CD4-positive, alpha-beta T cell treated with Interleukin-4 for 1 hour (primary cell): ENCODE data around the gene ARHGEF10L.
"Not testable (repeated sequence)": the region's sequence is repeated elsewhere in the genome, so short reads cannot be mapped to it uniquely, and the experiment has no call there.

Source experiments
- DNase-seq, 2 donors: peaks; one replicate each; pipeline ENCODE4 v3.0.0-alpha.2; 2020 to 2022

ARHGEF10L gene

DNA sequence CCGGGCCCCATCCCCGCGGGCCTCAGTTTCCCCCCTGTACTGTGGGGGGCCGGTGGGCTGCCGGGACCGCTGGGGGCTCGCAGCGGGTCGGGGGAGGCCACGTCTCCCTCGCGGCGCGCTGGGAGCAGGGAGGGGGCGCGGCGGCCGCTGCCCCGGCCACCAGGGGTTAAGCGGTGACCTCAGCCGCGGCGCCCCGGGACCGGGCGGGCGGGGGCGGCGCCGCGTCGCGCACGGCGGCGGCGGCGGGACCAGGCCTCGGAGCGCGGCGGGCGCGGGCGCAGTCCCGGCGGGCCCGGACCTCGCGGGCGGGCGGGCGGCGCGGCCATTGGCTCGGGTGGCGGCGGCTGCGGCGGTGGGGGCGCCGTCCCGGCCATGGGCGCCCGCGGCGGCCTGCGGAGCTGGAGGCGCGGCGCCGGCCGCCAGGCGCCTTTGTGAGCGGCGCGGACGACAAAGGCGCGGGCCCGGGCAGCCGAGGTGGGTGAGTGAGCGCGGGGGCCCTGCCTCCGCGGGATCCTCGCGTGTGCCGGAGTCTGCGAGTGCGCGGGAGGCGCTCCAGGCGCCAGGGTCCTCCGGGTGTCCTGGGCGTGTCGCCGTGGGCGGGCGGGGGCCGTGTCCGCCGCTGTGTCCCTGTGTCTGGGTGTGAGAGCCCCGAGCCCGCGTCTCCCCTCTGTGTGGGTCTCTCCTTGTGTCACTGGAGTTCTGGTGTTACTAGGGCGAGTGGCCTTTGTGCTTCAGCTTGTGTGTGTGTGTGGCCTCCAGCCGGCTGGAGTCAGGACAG is at the start of gene ARHGEF10L:
TSS of gene ARHGEF10L (plus strand) at position 222 of the 778 bp plus-strand sequence. CDS start 40,898 bp downstream, outside the sequence.
- DNase-seq: no peak

DNA sequence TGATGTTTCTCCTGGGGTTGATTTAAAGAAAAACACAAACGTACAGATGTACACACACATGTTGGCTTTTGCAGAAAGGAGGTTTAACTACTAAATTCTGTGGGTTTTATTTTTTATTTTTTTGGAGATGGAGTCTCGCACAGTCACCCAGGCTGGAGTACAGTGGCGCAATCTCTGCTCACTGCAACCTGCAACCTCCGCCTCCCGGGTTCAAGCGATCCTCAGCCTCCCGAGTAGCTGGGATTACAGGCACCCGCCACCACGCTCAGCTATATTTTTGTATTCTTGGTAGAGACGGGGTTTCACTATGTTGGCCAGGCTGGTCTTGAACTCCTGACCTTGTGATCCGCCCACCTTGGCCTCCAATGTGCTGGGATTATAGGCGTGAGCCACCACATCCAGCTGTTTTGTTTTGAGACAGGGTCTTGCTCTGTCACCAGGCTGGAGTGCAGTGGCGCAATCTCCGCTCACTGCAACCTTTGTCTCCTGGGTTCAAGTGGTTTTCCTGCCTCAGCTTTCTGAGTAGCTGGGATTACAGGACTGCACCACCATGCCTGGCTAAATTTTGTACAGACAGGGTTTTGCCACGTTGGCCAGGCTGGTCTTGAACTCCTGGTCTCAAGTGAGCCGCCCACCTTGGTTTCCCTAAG is 49.6 kb upstream of the ARHGEF10L start:
- DNase-seq: not testable (repeated sequence)

GRCh38 chr1:17490667-17491066 is 48.8 kb upstream of the ARHGEF10L start:
- not testable (repeated sequence) for DNase-seq

DNA sequence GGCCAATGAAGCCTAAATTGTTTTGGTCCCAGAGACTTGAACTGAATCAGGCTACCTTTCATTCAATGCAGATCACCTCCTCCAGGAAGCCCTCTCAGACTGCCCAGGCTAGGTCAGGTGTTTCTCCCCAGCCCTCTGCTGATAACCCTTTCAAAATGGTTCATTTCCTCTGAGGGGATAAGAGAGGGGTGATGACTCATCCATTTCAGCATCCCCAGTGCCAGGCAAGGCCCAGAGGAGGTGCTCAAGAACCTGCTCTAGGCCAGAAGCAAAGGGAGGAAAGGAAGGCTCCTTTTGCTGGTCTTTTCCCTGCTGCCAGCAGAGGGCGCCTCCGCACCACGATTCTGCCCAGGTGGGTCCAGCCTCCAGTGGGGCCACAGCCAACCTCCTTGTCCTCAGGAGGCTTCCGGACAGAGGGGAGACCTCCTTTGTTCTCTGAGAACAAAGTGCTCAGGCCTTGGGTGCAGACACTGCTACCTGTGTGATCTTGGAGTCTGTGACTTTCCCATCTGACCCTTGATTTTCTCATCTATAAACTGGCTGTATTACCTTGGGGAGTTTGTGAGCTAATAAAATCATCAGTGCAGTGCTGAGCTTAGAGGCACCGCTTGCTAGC is 45.3 kb upstream of the ARHGEF10L start:
- DNase-seq: peak; percentile 48 to 55

DNA sequence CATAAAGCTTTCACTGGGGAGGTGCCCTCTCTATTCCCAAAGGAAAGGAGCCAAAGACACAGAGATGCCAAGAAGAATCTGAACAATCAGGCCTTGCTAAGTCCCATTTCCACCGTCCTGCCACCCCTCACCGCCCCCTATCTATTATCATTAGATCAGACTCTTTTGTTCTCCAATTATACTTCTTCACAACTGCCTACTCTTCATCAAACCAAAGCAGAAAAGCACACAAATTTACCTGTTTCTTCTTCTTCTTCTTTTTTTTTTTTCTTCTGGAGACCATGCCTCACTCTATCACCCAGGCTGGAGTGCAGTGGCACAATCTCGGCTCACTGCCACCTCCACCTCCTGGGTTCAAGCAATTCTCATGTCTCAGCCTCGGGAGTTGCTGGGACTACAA is 43.1 kb upstream of the ARHGEF10L start:
- no peak for DNase-seq

DNA sequence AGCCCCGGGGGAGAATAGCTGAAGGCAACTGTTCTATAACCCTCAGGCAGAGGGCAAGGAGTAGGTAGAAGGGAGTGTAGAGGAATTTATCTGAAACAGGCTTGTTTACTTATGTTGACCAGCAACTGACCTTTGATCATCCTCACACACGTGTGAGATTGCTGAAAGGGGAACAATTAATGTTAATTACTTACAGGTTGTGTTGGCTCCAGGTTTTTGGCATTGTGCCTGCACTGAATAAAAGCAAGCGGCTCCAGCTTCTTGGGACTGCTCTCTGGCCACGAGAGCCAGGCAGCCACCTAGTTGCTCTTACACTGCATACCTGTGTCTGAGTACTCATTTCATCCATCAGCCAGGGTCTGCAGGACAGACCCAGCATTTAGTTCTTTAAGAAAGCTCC is 41.3 kb upstream of the ARHGEF10L start:
- no peak for DNase-seq

- peak; percentile 37 to 47 for DNase-seq
Measured at GRCh38 chr1:17502326-17502778, 37.1 kb upstream of the ARHGEF10L start.

GRCh38 chr1:17503146-17503545 is 36.4 kb upstream of the ARHGEF10L start:
- no peak for DNase-seq

DNA sequence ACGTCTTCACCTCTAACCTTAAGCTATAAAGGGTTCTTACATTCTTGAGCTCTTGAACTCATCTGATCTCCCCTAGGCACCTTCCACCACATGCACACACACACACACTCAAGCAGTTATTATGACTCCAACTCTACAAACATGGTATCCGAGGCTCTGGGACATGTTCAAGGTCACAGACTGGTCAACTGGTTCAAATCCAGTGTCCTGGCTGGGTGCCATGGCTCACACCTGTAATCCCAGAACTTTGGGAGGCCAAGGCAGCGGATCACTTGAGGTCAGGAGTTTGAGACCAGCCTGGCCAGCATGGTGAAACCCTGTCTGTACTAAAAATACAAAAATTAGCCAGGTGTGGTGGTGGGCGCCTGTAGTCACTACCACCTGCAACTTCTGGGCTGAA is 32.3 kb upstream of the ARHGEF10L start:
- not testable (repeated sequence) for DNase-seq

- DNase-seq: no peak
Measured at GRCh38 chr1:17507915-17508314, 31.6 kb upstream of the ARHGEF10L start.

DNA sequence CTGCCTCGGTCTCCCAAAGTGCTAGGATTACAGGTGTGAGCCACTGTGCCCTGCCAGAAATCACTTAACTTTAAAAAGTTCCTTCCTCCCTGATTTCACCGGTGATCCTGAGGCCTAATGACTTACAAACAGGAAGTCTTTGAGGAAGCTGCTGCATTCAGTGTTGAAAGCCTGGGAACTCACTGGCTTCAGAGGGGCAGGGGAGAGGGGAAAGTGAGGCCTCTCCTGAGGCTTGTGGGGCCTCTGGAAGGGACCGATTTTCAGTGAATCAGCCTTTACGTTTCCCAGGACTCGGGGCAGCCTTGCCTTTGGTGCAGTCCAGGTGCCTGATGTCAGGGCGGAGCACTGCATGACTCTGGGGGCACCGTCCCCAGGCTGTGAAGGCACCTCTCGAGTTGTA is 30.1 kb upstream of the ARHGEF10L start:
- DNase-seq: no peak

DNA sequence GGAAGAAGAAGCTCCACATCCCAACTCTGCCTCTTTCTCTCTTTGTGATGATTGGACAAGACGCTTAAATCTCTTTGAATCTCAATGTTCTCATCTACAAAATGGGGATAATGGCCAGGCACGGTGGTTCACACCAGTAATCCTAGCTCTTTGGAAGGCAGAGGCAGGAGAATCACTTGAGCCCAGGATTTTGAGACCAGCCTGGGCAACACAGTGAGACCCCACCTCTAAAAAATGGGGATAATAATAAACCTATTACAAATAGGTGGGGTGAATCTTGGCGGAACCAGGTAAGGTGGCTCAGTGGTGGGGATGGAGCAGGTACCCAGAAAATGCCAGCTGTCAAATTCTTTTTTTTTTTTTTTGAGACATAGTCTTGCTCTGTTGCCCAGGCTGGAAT is 29.4 kb upstream of the ARHGEF10L start:
- DNase-seq: no peak

GRCh38 chr1:17511188-17511587 is 28.3 kb upstream of the ARHGEF10L start:
- DNase-seq: no peak

DNA sequence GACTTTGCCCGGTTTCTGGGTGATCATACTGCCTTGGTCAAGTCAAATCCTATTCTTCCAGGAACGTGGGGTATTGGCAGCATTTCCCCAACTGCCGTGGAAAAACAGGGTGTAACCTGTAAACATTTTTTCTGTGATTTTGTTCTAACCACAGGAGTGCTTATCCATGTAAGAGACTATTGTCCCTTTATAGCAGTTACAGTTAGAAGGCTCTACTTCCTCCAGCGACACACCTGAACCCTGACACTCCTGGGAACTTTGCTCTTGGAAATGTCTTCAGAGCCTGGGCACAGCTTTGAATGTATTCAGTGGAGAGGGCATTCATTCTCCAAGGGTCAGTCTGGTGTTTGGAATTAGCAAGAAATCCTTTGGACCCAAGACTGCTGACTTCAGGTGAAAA is 26.4 kb upstream of the ARHGEF10L start:
- DNase-seq: no peak

GRCh38 chr1:17514776-17515175 is 24.7 kb upstream of the ARHGEF10L start:
- no peak for DNase-seq

DNA sequence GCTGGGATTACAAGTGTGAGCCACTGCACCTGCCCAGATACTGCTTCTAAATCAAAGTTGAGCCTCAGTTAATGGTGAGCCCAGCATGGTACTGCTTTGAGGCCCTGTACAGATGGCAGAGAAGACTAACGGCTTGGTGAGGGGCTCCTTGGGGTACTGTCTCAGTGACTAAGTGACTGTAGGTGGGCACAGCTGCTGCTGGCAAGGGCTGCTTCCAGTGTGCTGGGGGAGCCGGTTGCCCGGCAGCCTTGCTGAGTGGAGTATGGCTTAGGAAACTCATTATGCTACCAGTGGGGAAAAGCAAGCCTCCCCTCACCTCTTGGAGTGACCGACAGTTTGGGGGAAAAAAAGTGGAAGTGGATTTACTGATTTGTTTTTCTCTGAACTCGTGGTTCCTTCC is 23.6 kb upstream of the ARHGEF10L start:
- no peak for DNase-seq

GRCh38 chr1:17516303-17517214 is 22.9 kb upstream of the ARHGEF10L start:
- no peak for DNase-seq

GRCh38 chr1:17520041-17520440 is 19.5 kb upstream of the ARHGEF10L start:
- no peak for DNase-seq

DNA sequence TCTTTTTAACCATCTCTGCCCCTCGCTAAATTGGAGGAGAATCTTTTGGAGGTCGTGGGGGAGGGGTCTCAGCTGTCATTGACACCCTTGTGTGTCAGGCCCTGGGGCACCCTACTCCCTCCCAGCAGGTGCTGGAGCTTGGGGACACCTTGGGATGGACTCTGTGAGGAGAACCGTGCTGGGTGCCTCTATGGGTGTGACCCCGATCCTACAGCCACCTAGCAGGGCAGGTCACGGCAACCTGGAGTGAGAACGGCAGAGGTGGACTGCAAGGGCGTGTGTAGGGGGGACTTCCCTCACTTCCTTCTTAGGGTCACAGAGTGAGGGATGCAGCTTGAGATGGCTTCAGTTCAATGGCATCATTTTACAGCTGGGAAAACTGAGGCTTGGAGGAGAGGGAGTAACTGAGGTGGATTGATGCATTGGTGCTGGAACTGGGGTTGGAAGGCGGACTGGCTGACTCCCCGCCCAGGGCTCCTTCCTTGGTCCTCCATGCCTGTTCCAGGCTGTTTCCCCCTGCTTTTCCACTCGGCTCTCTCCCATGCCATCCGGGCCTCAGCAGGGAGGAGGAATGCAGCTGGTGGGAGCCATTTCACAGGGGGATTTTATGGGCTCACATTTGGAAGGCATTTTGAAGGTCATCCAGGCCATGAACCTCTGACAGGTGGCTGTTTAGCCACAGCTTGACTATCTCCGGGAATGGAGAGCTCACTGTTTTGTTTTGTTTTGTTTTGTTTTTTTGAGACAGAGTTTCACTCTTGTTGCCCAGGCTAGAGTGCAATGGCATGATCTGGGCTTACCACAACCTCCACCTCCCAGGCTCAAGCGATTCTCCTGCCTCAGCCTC is 18.8 kb upstream of the ARHGEF10L start:
- DNase-seq: no peak

DNA sequence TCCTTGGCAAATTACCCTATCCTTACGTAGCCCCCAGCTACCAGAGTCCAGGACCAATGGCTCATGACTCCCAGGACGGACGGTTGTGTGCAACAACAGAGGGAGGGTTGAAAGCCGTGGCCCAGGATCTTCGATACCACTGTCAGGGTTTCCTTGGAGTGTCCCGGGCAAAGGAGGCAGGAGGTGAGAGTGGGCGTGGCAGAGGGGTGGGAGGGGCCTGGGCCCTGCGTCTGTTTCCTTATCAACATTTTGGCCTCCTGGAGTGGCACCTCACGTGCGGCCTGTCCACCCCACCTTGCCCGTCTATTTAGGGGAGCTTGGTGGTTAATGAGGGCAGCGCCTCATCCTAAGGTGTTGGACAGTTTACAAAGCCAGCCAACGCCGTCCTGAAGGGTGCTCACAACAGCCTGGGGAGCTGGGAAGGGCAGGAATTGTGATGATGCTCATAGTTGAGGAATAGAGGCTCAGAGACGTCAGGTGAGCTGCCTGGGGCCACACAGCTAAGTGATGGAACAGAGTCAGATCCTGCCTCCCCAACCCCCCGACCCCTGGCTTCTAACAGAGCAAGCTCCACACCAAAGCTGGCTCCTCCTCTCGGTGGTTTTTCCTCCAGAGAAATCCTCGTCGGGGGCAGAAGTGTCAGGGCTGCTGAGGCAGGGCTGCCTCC is 17.4 kb upstream of the ARHGEF10L start:
- no peak for DNase-seq

DNA sequence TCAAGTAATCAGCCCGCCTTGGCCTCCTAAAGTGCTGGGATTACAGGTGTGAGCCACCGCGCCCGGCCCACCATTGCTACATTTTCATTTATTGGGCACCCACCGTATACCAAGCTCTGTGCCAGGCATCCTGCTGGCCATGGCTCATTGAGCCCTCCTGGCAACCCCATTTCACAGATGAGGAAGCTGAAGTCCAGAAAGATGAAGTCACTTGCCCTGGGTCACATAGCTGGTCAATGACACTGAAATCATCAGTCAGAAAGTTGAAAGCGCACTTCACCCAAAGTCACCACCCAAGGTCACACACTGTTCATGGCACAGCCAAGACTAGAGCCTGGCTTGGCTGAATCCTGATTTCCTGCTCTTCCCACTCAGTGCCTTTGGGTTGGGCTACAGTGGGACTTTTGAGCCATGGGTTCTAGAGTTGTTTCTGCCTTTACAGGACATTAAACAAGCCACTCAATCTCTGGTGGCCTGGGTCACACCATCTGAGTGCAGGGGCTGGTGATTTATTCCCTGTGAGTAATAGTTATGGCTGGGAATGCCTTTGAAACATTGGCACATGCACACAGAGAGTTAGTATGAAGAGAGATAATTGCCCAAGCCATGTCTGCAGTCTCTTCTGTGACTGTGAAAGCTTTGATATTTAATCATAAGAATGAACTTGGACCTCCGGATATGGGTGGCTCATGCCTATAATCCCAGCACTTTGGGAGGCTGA is 16.0 kb upstream of the ARHGEF10L start:
- no peak for DNase-seq
